K562 (cell line): ENCODE measurements around the gene RBMS1. TPM values are rescaled to one million over a fixed set of nuclear protein-coding genes. Genes with fewer than 3 reads are reported as not detected.
"Not testable (repeated sequence)": the region's sequence is repeated elsewhere in the genome, so short reads cannot be mapped to it uniquely, and the experiment has no call there.

Experiments
- ATAC-seq: fragments of 200-7000 bp; cut with Tn5 transposase; 3 replicates; pipeline ENCODE4 v1.9.1; 2020; ENCODE audit warnings: moderate library complexity
- BruUV-seq: library from RNA; stranded (reverse); fragments of 400-500 nt; replicated peaks from 2 replicates; lab custom pipeline; 2021; lab: Mats Ljungman, UMichigan
- CTCF ChIA-PET: fragments of 300-600 bp; formaldehyde crosslinking; extraction: SDS; loops from one replicate; lab custom pipeline; 2021; ENCODE audit warnings: low intra/inter-chr PET ratio; lab: Yijun Ruan, JAX
- POLR2A ChIA-PET: fragments of 300-600, 350-650 bp; sonication (Branson Sonifier 250); formaldehyde crosslinking; extraction: SDS; loops from one replicate; lab custom pipeline; 2021; ENCODE audit warnings: antibody characterized with exemption, inconsistent platforms; lab: Yijun Ruan, JAX
- DNase-seq, 4 experiments: peaks; one replicate each; pipeline versions ENCODE4 v3.0.0 to v3.0.0-alpha.2; 2011 to 2018; ENCODE audit warnings: low spot score in 3 of 4, mixed read lengths in 3 of 4; ENCODE audit errors: extremely low read depth in 1 of 4
- FAIRE-seq: peaks from 2 replicates; lab custom pipeline; 2011; peaks lifted over from hg19 to GRCh38; lab: Jason Lieb, UNC
- H2AFZ ChIP-seq: 2 replicates; pipeline ENCODE4 v1.6.0; 2011; ENCODE audit warnings: low read depth, low read length, control low read depth, inconsistent platforms
- H3K27ac ChIP-seq: fragments of 200-600 bp; 3 replicates; pipeline ENCODE4 v1.8.0; 2011; ENCODE audit warnings: low read depth, mild to moderate bottlenecking, control low read depth, inconsistent platforms, low read length, moderate library complexity, mixed read lengths; ENCODE audit errors: extremely low read depth
- H3K27me3 ChIP-seq, 2 experiments: fragments of 300-600 bp in 1 of 2; 2 replicates in 1 of 2; 3 replicates in 1 of 2; pipeline versions ENCODE4 v1.6.0 to v1.8.0; 2011; ENCODE audit warnings: inconsistent platforms in 2 of 2, low read length in 2 of 2, mild to moderate bottlenecking in 1 of 2, mixed read lengths in 1 of 2, moderate library complexity in 1 of 2; ENCODE audit not compliant: control insufficient read depth in 2 of 2, insufficient read depth in 2 of 2
- H3K36me3 ChIP-seq: fragments of 300-600 bp; 3 replicates; pipeline ENCODE4 v1.8.0; 2011; ENCODE audit warnings: mild to moderate bottlenecking, low read length, inconsistent platforms; ENCODE audit not compliant: control insufficient read depth, insufficient read depth
- H3K4me1 ChIP-seq, 2 experiments: fragments of 200-600 bp in 1 of 2; replicated peaks in 1 of 2; 2 replicates in 1 of 2; 3 replicates in 1 of 2; pipeline versions ENCODE4 v1.5.1 to v1.8.0; 2011; ENCODE audit warnings: inconsistent platforms in 2 of 2, low read length in 2 of 2, mild to moderate bottlenecking in 1 of 2, mixed read lengths in 1 of 2, moderate library complexity in 1 of 2; ENCODE audit not compliant: control insufficient read depth in 2 of 2, insufficient read depth in 2 of 2
- H3K4me2 ChIP-seq: 2 replicates; pipeline ENCODE4 v1.6.1; 2011; ENCODE audit warnings: low read length, control low read depth, inconsistent platforms, mixed read lengths; ENCODE audit not compliant: insufficient read depth
- H3K4me3 ChIP-seq: fragments of 200-600 bp; sonication (generic), shearing (Covaris generic); 2 replicates; pipeline ENCODE4 v1.5.1; 2016; ENCODE audit warnings: control low read depth, inconsistent platforms
- H3K79me2 ChIP-seq: fragments of 200-600 bp; 3 replicates; pipeline ENCODE4 v1.8.0; 2011; ENCODE audit warnings: low read length, inconsistent platforms; ENCODE audit not compliant: control insufficient read depth, insufficient read depth
- H3K9ac ChIP-seq, 2 experiments: 2 replicates each; pipeline versions ENCODE4 v1.6.0 to v1.6.1; 2011; ENCODE audit warnings: low read depth in 2 of 2, low read length in 2 of 2, control low read depth in 1 of 2, inconsistent platforms in 1 of 2, mild to moderate bottlenecking in 1 of 2, mixed read lengths in 1 of 2; ENCODE audit not compliant: insufficient read depth in 1 of 2
- H3K9me1 ChIP-seq: one replicate; pipeline ENCODE4 v1.6.0; 2011; ENCODE audit warnings: inconsistent platforms, mild to moderate bottlenecking, low read length, moderate library complexity; ENCODE audit not compliant: control insufficient read depth, insufficient read depth
- H3K9me3 ChIP-seq: replicated peaks from 2 replicates; pipeline ENCODE4 v1.5.1; 2011; ENCODE audit warnings: low read depth, low read length, inconsistent platforms; ENCODE audit not compliant: control insufficient read depth, insufficient read depth
- H4K20me1 ChIP-seq: replicated peaks from 2 replicates; pipeline ENCODE4 v1.6.1; 2011; ENCODE audit warnings: low read length, inconsistent platforms, mixed read lengths; ENCODE audit not compliant: control insufficient read depth, insufficient read depth
- ATF6 ChIP-seq: sonication (generic); formaldehyde crosslinking; IDR thresholded peaks from 2 replicates; pipeline ENCODE4 v1.4.0; 2020; ENCODE audit warnings: mild to moderate bottlenecking, missing genetic modification reagents
- HDAC1 ChIP-seq, 2 experiments: fragments of 450-650 bp; IDR thresholded peaks; 2 replicates each; pipeline ENCODE4 v1.6.1; 2016 to 2017; ENCODE audit warnings: inconsistent platforms in 1 of 2, mild to moderate bottlenecking in 1 of 2, moderate library complexity in 1 of 2
- WGBS: fragments of 100-300 bp; shearing (Covaris generic); methylation state at CpG from one replicate; pipeline ENCODE4 v1.1.6; 2016; ENCODE audit warnings: low coverage, mixed read lengths; ENCODE audit not compliant: insufficient coverage; ENCODE audit errors: missing lambda C conversion rate; 5-methylcytosine and 5-hydroxymethylcytosine counted together
- in situ Hi-C: fragments of 300-500 bp; cut with MboI; formaldehyde crosslinking; loops from 4 replicates; pipeline ENCODE4 v1.15.0; 2018; ENCODE audit warnings: inconsistent platforms, mixed read lengths
- intact Hi-C: fragments of 100-400 bp; cut with micrococcal nuclease; formaldehyde crosslinking; loops from 2 replicates; pipeline ENCODE4 v1.14.2; 2022
- polyA plus RNA-seq, 8 experiments: library from polyadenylated mRNA; depleted of rRNA in 4 of 8; stranded (reverse) in 5 of 8; unstranded in 3 of 8; fragments of >200 nt; fragmentation: Nextera tagmentation in 2 of 8; fragmentation: Illumina TruSeq in 1 of 8; extraction: Ambion mirVana in 2 of 8; extraction: Trizol in 1 of 8; gene quantifications; 2 replicates each; pipeline versions ENCODE4 v1.2.1 to v1.2.3, GENCODE V29; 2011 to 2014; ENCODE audit warnings: inconsistent platforms in 1 of 8, missing spikeins in 1 of 8
- total RNA-seq, 7 experiments: library from RNA; depleted of rRNA in 6 of 7; stranded (reverse); fragments of >200 nt in 6 of 7; fragmentation: Illumina TruSeq in 2 of 7; extraction: Trizol in 2 of 7; gene quantifications; 2 replicates each; pipeline versions ENCODE4 v1.2.1 to v1.2.3, GENCODE V29; 2011 to 2021; ENCODE audit warnings: low replicate concordance in 1 of 7

The RBMS1 gene
- total and polyA plus RNA-seq, 9 of the 15 experiments (the other 6 are each of a cell fraction or from before 2014, with no cell fraction given), result 0.04 to 0.31 (median 0.09) TPM; not detected in 6

GRCh38 chr2:160440888-160441287, 52.7 kb downstream of the RBMS1 start (continued):
- no peak for TF ChIP-seq ATF6
- no peak for TF ChIP-seq HDAC1 (IDR thresholded peaks at IDR 0.05)

- DNase-seq, H3K4me3 ChIP-seq, H3K9me1 ChIP-seq, H3K9me3 ChIP-seq, H4K20me1 ChIP-seq, intact Hi-C loops, H3K4me2 ChIP-seq, H3K9ac ChIP-seq, H3K27ac ChIP-seq, BruUV-seq, ATAC-seq, FAIRE-seq, H3K79me2 ChIP-seq, H3K36me3 ChIP-seq, CTCF ChIA-PET, H2AFZ ChIP-seq, H3K4me1 ChIP-seq, H3K27me3 ChIP-seq, in situ Hi-C loops, POLR2A ChIA-PET: not testable (repeated sequence)
- 11% methylated on average over 7 of the region's 32 CpGs for WGBS
Measured at GRCh38 chr2:160439038-160439437, 54.6 kb downstream of the RBMS1 start.
